ENCODE data around the gene SNRPA1.

Gene SNRPA1

DNA sequence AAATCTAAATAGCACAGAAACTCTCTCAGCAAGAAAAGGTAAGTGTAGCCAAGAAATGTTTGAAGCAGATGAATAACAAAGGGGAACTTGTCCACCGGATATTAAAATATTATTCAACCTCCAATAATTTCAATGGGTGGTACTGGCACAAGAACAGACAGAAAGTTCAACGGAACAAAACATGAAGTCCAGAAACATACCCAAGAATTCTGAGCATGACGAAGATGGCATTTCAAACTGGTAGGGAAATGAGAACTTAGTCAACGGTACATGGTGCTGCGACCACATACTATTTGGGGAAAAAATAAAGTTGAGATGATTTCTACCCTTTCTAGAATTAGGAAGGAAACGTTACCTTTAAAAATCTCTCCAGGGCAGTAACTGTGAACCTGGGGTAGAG, 48.7 kb downstream of the SNRPA1 start:
- Histone ChIP-seq H2AFZ (ENCODE audit: low read length, unreplicated experiment) (no peak overlapping the region), H3K36me3 (ENCODE audit: insufficient read depth, low read length) (no peaks in the 10 kb centered on the region), H3K4me3 (ENCODE audit: low read depth, low read length) (no peak overlapping the region), H3K79me2 (ENCODE audit: control insufficient read depth, insufficient read depth, low read length, unreplicated experiment) (peaks cover 97% of the 10 kb centered on the region), H3K27ac (ENCODE audit: low read depth, low read length) (no peak overlapping the region), H3K27me3 (ENCODE audit: insufficient read depth, low read length) (no peaks in the 10 kb centered on the region), H3K4me1 (ENCODE audit: control insufficient read depth, insufficient read depth, low read length, unreplicated experiment) (peaks cover 59% of the 10 kb centered on the region)

- Histone ChIP-seq H2AFZ (ENCODE audit: low read length, unreplicated experiment) (no peak overlapping the region), H3K4me3 (ENCODE audit: low read depth, low read length) (no peak overlapping the region), H3K36me3 (ENCODE audit: insufficient read depth, low read length) (no peaks in the 10 kb centered on the region), H3K79me2 (ENCODE audit: control insufficient read depth, insufficient read depth, low read length, unreplicated experiment) (peaks cover 98% of the 10 kb centered on the region), H3K4me1 (ENCODE audit: control insufficient read depth, insufficient read depth, low read length, unreplicated experiment) (peaks cover 67% of the 10 kb centered on the region), H3K27me3 (ENCODE audit: insufficient read depth, low read length) (no peaks in the 10 kb centered on the region), H3K27ac (ENCODE audit: low read depth, low read length) (no peak overlapping the region)
These were observed 50.0 kb downstream of the SNRPA1 start for GRCh38 chr15:101244889-101245668.

DNA sequence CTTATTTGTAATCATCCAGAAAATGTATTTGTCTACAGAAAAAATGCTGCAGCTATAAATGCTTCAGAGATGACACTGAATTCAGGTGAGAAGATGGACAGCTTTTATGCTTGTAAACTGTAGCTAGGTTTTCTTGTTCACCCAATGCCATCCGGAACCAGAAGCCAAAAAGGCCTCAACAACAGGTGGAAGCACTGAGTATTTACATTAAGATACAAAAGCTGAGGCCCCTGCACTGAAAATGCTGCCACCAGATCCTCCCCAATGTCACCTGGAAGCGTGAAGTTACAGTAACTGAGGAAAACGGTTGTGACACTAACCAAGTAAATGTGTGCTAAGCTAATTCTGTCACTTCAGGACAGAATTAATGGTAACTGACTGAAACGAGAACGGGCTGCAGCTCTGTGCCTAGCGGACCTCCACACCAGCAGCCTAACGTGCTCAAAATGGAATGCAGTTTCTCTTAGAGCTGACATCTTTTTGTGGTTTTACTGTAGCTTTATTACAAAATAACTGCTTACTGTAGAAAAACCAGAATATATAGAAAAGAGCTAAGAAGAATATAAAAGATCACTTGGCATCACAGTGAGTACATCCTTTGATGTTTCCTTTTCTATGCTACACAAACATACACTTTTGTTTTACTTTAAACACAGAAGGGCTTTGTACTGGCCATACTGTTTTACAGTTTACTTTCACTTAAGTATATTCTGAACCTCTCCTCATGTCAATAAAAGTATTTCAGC, 50.8 kb downstream of the SNRPA1 start:
- H3K36me3 ChIP-seq (ENCODE audit: insufficient read depth, low read length) = no peaks in the 10 kb centered on the region
- H3K27ac ChIP-seq (ENCODE audit: low read depth, low read length) = peak overlapping the region; percentile 5; the same call in 1 of the 2 replicates
- peaks cover 68% of the 10 kb centered on the region for H3K4me1 ChIP-seq (ENCODE audit: control insufficient read depth, insufficient read depth, low read length, unreplicated experiment)
- no peaks in the 10 kb centered on the region for H3K27me3 ChIP-seq (ENCODE audit: insufficient read depth, low read length)
- H2AFZ ChIP-seq (ENCODE audit: low read length, unreplicated experiment) = no peak overlapping the region
- H3K79me2 ChIP-seq (ENCODE audit: control insufficient read depth, insufficient read depth, low read length, unreplicated experiment) = peaks cover 98% of the 10 kb centered on the region
- no peak overlapping the region for H3K4me3 ChIP-seq (ENCODE audit: low read depth, low read length)

GRCh38 chr15:101243420-101243819, 51.6 kb downstream of the SNRPA1 start:
- no peak overlapping the region for H2AFZ ChIP-seq (ENCODE audit: low read length, unreplicated experiment)
- peak overlapping the region; percentile 38; the same call in 1 of the 2 replicates for H3K4me3 ChIP-seq (ENCODE audit: low read depth, low read length)
- no peaks in the 10 kb centered on the region for H3K36me3 ChIP-seq (ENCODE audit: insufficient read depth, low read length)
- no peaks in the 10 kb centered on the region for H3K27me3 ChIP-seq (ENCODE audit: insufficient read depth, low read length)
- peaks cover 68% of the 10 kb centered on the region for H3K4me1 ChIP-seq (ENCODE audit: control insufficient read depth, insufficient read depth, low read length, unreplicated experiment)
- H3K79me2 ChIP-seq (ENCODE audit: control insufficient read depth, insufficient read depth, low read length, unreplicated experiment) = peaks cover 100% of the 10 kb centered on the region
- peak overlapping the region; percentile 68; the same call in 1 of the 2 replicates for H3K27ac ChIP-seq (ENCODE audit: low read depth, low read length)

DNA sequence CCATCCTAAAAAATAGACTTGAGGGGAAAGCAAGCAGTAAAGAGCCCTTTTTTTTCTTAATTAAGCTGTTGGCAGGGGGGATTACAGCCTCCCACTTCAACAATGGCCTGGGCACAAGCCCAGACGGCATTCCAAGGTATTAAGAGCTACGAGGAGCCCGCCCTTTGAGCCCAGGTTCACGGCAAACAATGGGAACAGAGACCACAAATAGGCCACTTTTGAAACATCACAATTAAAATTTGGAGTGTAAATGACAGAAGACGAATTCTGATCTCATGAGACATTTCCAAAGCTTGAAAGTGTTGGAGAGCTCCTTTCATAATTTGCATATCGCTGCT, 52.1 kb downstream of the SNRPA1 start:
- Histone ChIP-seq H2AFZ (ENCODE audit: low read length, unreplicated experiment) (no peak overlapping the region), H3K4me3 (ENCODE audit: low read depth, low read length) (peak overlapping the region; percentile 38; the same call in 1 of the 2 replicates), H3K4me1 (ENCODE audit: control insufficient read depth, insufficient read depth, low read length, unreplicated experiment) (peaks cover 64% of the 10 kb centered on the region), H3K27ac (ENCODE audit: low read depth, low read length) (peak overlapping the region; percentile 68), H3K36me3 (ENCODE audit: insufficient read depth, low read length) (no peaks in the 10 kb centered on the region), H3K79me2 (ENCODE audit: control insufficient read depth, insufficient read depth, low read length, unreplicated experiment) (peaks cover 100% of the 10 kb centered on the region), H3K27me3 (ENCODE audit: insufficient read depth, low read length) (no peaks in the 10 kb centered on the region)

DNA sequence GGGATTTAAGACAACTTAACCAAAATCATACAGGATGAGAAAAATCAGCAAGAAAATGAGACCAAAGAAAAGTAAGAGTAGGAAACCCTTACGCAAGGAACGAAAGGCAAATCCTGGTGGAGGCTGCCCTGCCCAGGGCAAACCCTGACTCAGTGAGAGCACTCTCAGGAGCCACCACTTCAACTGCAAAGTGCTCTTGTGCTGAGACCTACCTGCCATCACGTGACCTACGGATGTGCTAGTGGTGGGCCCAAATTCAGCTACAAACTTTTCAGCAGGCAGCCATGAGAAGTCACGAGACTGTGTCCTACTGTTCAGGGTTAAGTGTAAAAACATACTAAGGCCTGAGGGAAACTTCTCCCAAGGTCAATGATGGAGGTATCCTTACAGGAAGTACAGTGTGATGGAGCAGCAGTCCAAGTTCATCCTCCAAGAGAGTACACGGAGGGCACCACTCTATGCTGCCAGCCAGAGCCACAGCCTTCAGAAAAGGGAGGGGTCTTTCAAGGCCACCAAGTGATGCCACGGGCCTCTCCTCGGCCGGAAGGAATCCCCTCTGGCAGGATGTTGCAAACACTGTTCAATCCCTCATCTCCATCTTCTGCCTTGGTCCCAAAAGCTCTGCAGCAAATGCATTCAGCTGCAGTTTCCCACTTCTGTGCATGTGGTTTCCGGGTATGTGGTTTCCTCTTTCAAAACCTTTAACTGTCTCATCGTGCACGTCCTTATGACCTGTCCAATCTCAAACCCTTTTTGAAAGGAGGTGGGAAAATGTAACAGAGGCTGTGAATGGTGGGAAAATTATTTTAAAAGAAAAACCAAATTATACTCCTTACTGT, 52.7 kb downstream of the SNRPA1 start:
- H3K27ac ChIP-seq (ENCODE audit: low read depth, low read length) = peak overlapping the region; percentile 68
- H2AFZ ChIP-seq (ENCODE audit: low read length, unreplicated experiment) = no peak overlapping the region
- peaks cover 100% of the 10 kb centered on the region for H3K79me2 ChIP-seq (ENCODE audit: control insufficient read depth, insufficient read depth, low read length, unreplicated experiment)
- 0 out of 2 replicates have a peak overlapping the region, but pooled peaks have one; percentile 13 for H3K4me3 ChIP-seq (ENCODE audit: low read depth, low read length)
- H3K4me1 ChIP-seq (ENCODE audit: control insufficient read depth, insufficient read depth, low read length, unreplicated experiment) = peaks cover 58% of the 10 kb centered on the region
- H3K36me3 ChIP-seq (ENCODE audit: insufficient read depth, low read length) = peaks cover 2% of the 10 kb centered on the region; the same call in 1 of the 2 replicates
- H3K27me3 ChIP-seq (ENCODE audit: insufficient read depth, low read length) = no peaks in the 10 kb centered on the region

DNA sequence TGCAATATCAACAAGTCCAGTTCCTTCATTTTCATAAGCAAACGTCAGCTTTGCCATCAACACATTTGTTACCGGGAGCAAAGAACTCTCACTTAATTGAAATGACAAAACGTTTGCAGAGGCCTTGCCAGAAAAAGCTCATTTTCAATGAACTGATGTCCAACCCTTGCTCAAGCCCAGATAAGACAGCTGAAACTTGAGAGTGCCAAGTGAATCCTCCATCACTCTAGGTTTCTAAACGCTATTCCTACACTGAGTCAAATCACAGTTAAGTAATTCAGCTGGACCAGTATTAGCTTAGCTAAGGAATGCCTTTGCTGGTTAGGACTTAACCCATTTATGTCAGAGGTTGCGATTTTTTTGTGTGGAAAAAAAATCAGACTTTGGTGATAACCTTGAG, 54.7 kb downstream of the SNRPA1 start:
- Histone ChIP-seq H3K27ac (ENCODE audit: low read depth, low read length) (no peak overlapping the region), H3K36me3 (ENCODE audit: insufficient read depth, low read length) (peaks cover 4% of the 10 kb centered on the region), H3K4me3 (ENCODE audit: low read depth, low read length) (0 out of 2 replicates have a peak overlapping the region, but pooled peaks have one; percentile 8), H3K79me2 (ENCODE audit: control insufficient read depth, insufficient read depth, low read length, unreplicated experiment) (peaks cover 94% of the 10 kb centered on the region), H2AFZ (ENCODE audit: low read length, unreplicated experiment) (no peak overlapping the region), H3K27me3 (ENCODE audit: insufficient read depth, low read length) (no peaks in the 10 kb centered on the region), H3K4me1 (ENCODE audit: control insufficient read depth, insufficient read depth, low read length, unreplicated experiment) (peaks cover 47% of the 10 kb centered on the region)

- no peak overlapping the region for H3K4me3 ChIP-seq (ENCODE audit: low read depth, low read length)
- peaks cover 41% of the 10 kb centered on the region for H3K4me1 ChIP-seq (ENCODE audit: control insufficient read depth, insufficient read depth, low read length, unreplicated experiment)
- H3K27me3 ChIP-seq (ENCODE audit: insufficient read depth, low read length) = no peaks in the 10 kb centered on the region
- H3K27ac ChIP-seq (ENCODE audit: low read depth, low read length) = no peak overlapping the region
- H3K79me2 ChIP-seq (ENCODE audit: control insufficient read depth, insufficient read depth, low read length, unreplicated experiment) = peaks cover 94% of the 10 kb centered on the region
- H2AFZ ChIP-seq (ENCODE audit: low read length, unreplicated experiment) = no peak overlapping the region
- peaks cover 8% of the 10 kb centered on the region for H3K36me3 ChIP-seq (ENCODE audit: insufficient read depth, low read length)
These were observed 55.3 kb downstream of the SNRPA1 start for GRCh38 chr15:101239724-101240136.

GRCh38 chr15:101237251-101237650, 57.8 kb downstream of the SNRPA1 start:
- H3K27me3 ChIP-seq (ENCODE audit: insufficient read depth, low read length) = no peaks in the 10 kb centered on the region
- no peak overlapping the region for H3K27ac ChIP-seq (ENCODE audit: low read depth, low read length)
- no peak overlapping the region for H2AFZ ChIP-seq (ENCODE audit: low read length, unreplicated experiment)
- H3K36me3 ChIP-seq (ENCODE audit: insufficient read depth, low read length) = peaks cover 14% of the 10 kb centered on the region
- peaks cover 93% of the 10 kb centered on the region for H3K79me2 ChIP-seq (ENCODE audit: control insufficient read depth, insufficient read depth, low read length, unreplicated experiment)
- H3K4me3 ChIP-seq (ENCODE audit: low read depth, low read length) = no peak overlapping the region
- H3K4me1 ChIP-seq (ENCODE audit: control insufficient read depth, insufficient read depth, low read length, unreplicated experiment) = peaks cover 20% of the 10 kb centered on the region

DNA sequence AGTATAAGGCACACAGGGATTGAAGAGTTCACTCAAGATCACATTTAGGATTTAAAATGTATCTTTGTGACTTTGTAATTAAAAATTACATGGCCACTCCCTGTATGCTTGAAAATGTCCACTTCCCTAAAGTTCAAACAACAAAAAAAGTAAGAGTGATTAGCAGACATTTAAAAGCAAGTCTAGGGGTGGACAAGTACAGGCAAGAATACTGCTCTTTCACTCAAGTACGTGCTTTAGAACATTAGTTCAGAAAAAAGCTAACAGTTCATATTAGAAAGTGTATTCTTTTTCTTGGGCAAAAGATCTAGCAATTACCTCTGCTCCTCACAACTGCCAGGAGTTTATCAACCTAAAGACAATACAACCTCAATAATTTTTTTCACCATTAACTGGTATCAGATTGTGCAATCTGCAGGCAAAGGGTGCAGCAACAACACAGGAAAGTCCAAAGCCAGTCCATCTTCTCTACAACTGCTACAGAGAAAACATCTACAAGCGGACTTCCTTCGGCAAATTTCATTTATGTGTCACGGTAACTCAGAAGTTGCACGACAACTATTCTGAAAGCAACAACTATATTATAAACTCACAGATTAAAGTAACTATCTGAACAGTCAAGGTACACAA, 61.3 kb downstream of the SNRPA1 start:
- H2AFZ ChIP-seq (ENCODE audit: low read length, unreplicated experiment) = no peak overlapping the region
- H3K27ac ChIP-seq (ENCODE audit: low read depth, low read length) = no peak overlapping the region
- no peak overlapping the region for H3K4me3 ChIP-seq (ENCODE audit: low read depth, low read length)
- no peaks in the 10 kb centered on the region for H3K27me3 ChIP-seq (ENCODE audit: insufficient read depth, low read length)
- H3K79me2 ChIP-seq (ENCODE audit: control insufficient read depth, insufficient read depth, low read length, unreplicated experiment) = peaks cover 92% of the 10 kb centered on the region
- H3K4me1 ChIP-seq (ENCODE audit: control insufficient read depth, insufficient read depth, low read length, unreplicated experiment) = no peaks in the 10 kb centered on the region
- H3K36me3 ChIP-seq (ENCODE audit: insufficient read depth, low read length) = peaks cover 34% of the 10 kb centered on the region

Measured in ACC112 (cell line).